H1 (cell line): ENCODE measurements around the gene GJA10. TPM values are rescaled to one million over a fixed set of nuclear protein-coding genes. Genes with fewer than 3 reads are reported as not detected.

Experiments
- CTCF ChIA-PET: fragments of 300-600 bp; sonication (Branson Sonifier 250); formaldehyde crosslinking; loops from one replicate; lab custom pipeline; 2021; ENCODE audit not compliant: partially characterized antibody; lab: Charles Lee
- POLR2A ChIA-PET: fragments of 300-600 bp; sonication (Branson Sonifier 250); formaldehyde crosslinking; loops from one replicate; lab custom pipeline; 2021; ENCODE audit warnings: inconsistent platforms; ENCODE audit not compliant: partially characterized antibody; lab: Charles Lee
- DNase-seq, 2 experiments: peaks; one replicate each; pipeline versions ENCODE4 v3.0.0 to v3.0.0-alpha.2; 2010 to 2022; ENCODE audit warnings: low spot score in 2 of 2, low read depth in 1 of 2, mixed read lengths in 1 of 2
- FAIRE-seq: peaks from 2 replicates; lab custom pipeline; 2011; peaks lifted over from hg19 to GRCh38; lab: Jason Lieb, UNC
- H2AFZ ChIP-seq: 2 replicates; pipeline ENCODE4 v1.8.1; 2012; ENCODE audit warnings: low read length, inconsistent platforms
- H2AK5ac ChIP-seq: 2 replicates; pipeline ENCODE4 v1.6.1; 2013; ENCODE audit warnings: low read depth, low read length
- H2BK120ac ChIP-seq: replicated peaks from 2 replicates; pipeline ENCODE3; 2013; ENCODE audit warnings: low read depth, low read length, inconsistent platforms
- H2BK12ac ChIP-seq: 2 replicates; pipeline ENCODE4 v1.6.1; 2013; ENCODE audit warnings: low read depth, low read length
- H2BK15ac ChIP-seq: 2 replicates; pipeline ENCODE4 v1.6.1; 2013; ENCODE audit warnings: low read length
- H2BK20ac ChIP-seq: 2 replicates; pipeline ENCODE4 v1.6.1; 2013; ENCODE audit warnings: low read length
- H2BK5ac ChIP-seq: 2 replicates; pipeline ENCODE4 v1.6.1; 2013; ENCODE audit warnings: low read depth, low read length
- H3K14ac ChIP-seq: 2 replicates; pipeline ENCODE4 v1.6.1; 2013; ENCODE audit warnings: inconsistent platforms; ENCODE audit not compliant: insufficient read length
- H3K18ac ChIP-seq: 2 replicates; pipeline ENCODE4 v1.6.1; 2013; ENCODE audit warnings: low read length; ENCODE audit errors: extremely low read depth
- H3K23ac ChIP-seq: 2 replicates; pipeline ENCODE4 v1.6.1; 2013; ENCODE audit warnings: inconsistent platforms; ENCODE audit not compliant: insufficient read length
- H3K23me2 ChIP-seq: 2 replicates; pipeline ENCODE4 v1.6.1; 2013; ENCODE audit warnings: low read depth, low read length
- H3K27ac ChIP-seq: 2 replicates; pipeline ENCODE4 v1.6.1; 2011; ENCODE audit warnings: low read depth, low read length, inconsistent platforms
- H3K27me3 ChIP-seq, 4 experiments: replicated peaks in 1 of 4; 1 replicate in 1 of 4; 2 replicates in 3 of 4; pipeline versions ENCODE4 v1.6.1 to v1.8.1; 2011 to 2013; ENCODE audit warnings: low read length in 3 of 4, mild to moderate bottlenecking in 3 of 4, inconsistent platforms in 2 of 4, mixed read lengths in 2 of 4, moderate library complexity in 1 of 4; ENCODE audit not compliant: control insufficient read depth in 3 of 4, insufficient read depth in 3 of 4; ENCODE audit errors: extremely low read depth in 1 of 4
- H3K36me3 ChIP-seq, 4 experiments: 2 replicates each; pipeline versions ENCODE4 v1.6.1 to v1.8.1; 2011 to 2013; ENCODE audit warnings: mild to moderate bottlenecking in 4 of 4, low read length in 3 of 4, moderate library complexity in 2 of 4, control low read depth in 1 of 4, inconsistent platforms in 1 of 4; ENCODE audit not compliant: insufficient read depth in 4 of 4, control insufficient read depth in 2 of 4
- H3K4ac ChIP-seq: replicated peaks from 2 replicates; pipeline ENCODE3; 2013; ENCODE audit warnings: low read length, low read depth, mixed read lengths, inconsistent platforms; ENCODE audit not compliant: insufficient read length
- H3K4me1 ChIP-seq, 4 experiments: replicated peaks in 1 of 4; 1 replicate in 1 of 4; 2 replicates in 3 of 4; pipeline versions ENCODE4 v1.6.1 to v1.8.1; 2011 to 2013; ENCODE audit warnings: low read length in 3 of 4, inconsistent platforms in 2 of 4, mixed read lengths in 1 of 4; ENCODE audit not compliant: insufficient read depth in 4 of 4, control insufficient read depth in 3 of 4
- H3K4me2 ChIP-seq, 2 experiments: 2 replicates each; pipeline versions ENCODE4 v1.6.1 to v1.8.1; 2011 to 2013; ENCODE audit warnings: low read depth in 2 of 2, low read length in 2 of 2, control low read depth in 1 of 2, inconsistent platforms in 1 of 2, mild to moderate bottlenecking in 1 of 2; ENCODE audit not compliant: insufficient read depth in 1 of 2
- H3K4me3 ChIP-seq, 4 experiments: fragments of 200-600, 300-600 bp in 1 of 4; sonication (generic), shearing (Covaris generic), sonication (Bioruptor Twin) in 1 of 4; 2 replicates each; pipeline versions ENCODE4 v1.5.1 to v1.8.1; 2011 to 2016; ENCODE audit warnings: low read length in 4 of 4, low read depth in 3 of 4, control low read depth in 2 of 4, inconsistent platforms in 2 of 4, mild to moderate bottlenecking in 2 of 4, mixed read lengths in 1 of 4, moderate library complexity in 1 of 4; ENCODE audit not compliant: insufficient read depth in 2 of 4; ENCODE audit errors: extremely low read depth in 1 of 4
- H3K56ac ChIP-seq: replicated peaks from 2 replicates; pipeline ENCODE3; 2013; ENCODE audit warnings: low read depth, mild to moderate bottlenecking, mixed read lengths, low read length, inconsistent platforms; ENCODE audit not compliant: insufficient read length
- H3K79me1 ChIP-seq: 2 replicates; pipeline ENCODE4 v1.6.1; 2013; ENCODE audit warnings: low read depth, low read length, control low read depth
- H3K79me2 ChIP-seq, 2 experiments: 2 replicates each; pipeline versions ENCODE4 v1.6.1 to v1.8.1; 2012 to 2013; ENCODE audit warnings: low read length in 2 of 2, mild to moderate bottlenecking in 2 of 2, inconsistent platforms in 1 of 2; ENCODE audit not compliant: insufficient read depth in 2 of 2, control insufficient read depth in 1 of 2
- H3K9ac ChIP-seq, 4 experiments: replicated peaks in 1 of 4; 1 replicate in 1 of 4; 2 replicates in 3 of 4; pipeline versions ENCODE4 v1.6.1 to v1.8.1; 2011 to 2013; ENCODE audit warnings: low read depth in 3 of 4, low read length in 3 of 4, control low read depth in 2 of 4, mild to moderate bottlenecking in 2 of 4, moderate library complexity in 2 of 4, inconsistent platforms in 1 of 4; ENCODE audit errors: extremely low read depth in 1 of 4
- H3K9me3 ChIP-seq, 2 experiments: 2 replicates each; pipeline versions ENCODE4 v1.6.1 to v1.8.1; 2012 to 2013; ENCODE audit warnings: mild to moderate bottlenecking in 2 of 2, moderate library complexity in 2 of 2, control low read depth in 1 of 2, inconsistent platforms in 1 of 2, low read depth in 1 of 2, low read length in 1 of 2, mixed read lengths in 1 of 2; ENCODE audit not compliant: insufficient read depth in 2 of 2
- H4K20me1 ChIP-seq, 2 experiments: replicated peaks in 1 of 2; 2 replicates each; pipeline versions ENCODE3 to v1.8.1; 2011 to 2013; ENCODE audit warnings: inconsistent platforms in 2 of 2, low read length in 2 of 2, mild to moderate bottlenecking in 1 of 2; ENCODE audit not compliant: insufficient read depth in 2 of 2, control insufficient read depth in 1 of 2
- H4K5ac ChIP-seq: 2 replicates; pipeline ENCODE4 v1.6.1; 2013; ENCODE audit warnings: low read length, low read depth, mixed read lengths, inconsistent platforms; ENCODE audit not compliant: insufficient read length
- H4K8ac ChIP-seq: 2 replicates; pipeline ENCODE4 v1.8.0; 2013; ENCODE audit warnings: mild to moderate bottlenecking, moderate library complexity, low read length, inconsistent platforms; ENCODE audit not compliant: insufficient read depth; ENCODE audit errors: extremely low read depth
- H4K91ac ChIP-seq: replicated peaks from 2 replicates; pipeline ENCODE3; 2013; ENCODE audit warnings: low read length, mixed read lengths, inconsistent platforms; ENCODE audit not compliant: insufficient read length
- CREB1 ChIP-seq: IDR thresholded peaks from 2 replicates; pipeline ENCODE4 v1.6.1; 2012; ENCODE audit warnings: inconsistent platforms
- KDM4A ChIP-seq: IDR thresholded peaks from one replicate; pipeline ENCODE4 v1.7.1; 2012; ENCODE audit warnings: low read depth, mild to moderate bottlenecking, moderate library complexity, low read length, inconsistent platforms; ENCODE audit not compliant: severe bottlenecking
- POLR2AphosphoS5 ChIP-seq: IDR thresholded peaks from 2 replicates; pipeline ENCODE4 v1.6.1; 2011; ENCODE audit warnings: low read depth, low read length
- WGBS, 2 experiments: shearing (Covaris generic) in 1 of 2; methylation state at CpG; one replicate each; pipeline versions ENCODE4 v1.1.6 to v1.1.7; 2013 to 2015; ENCODE audit warnings: low lambda C conversion rate in 2 of 2, mixed read lengths in 2 of 2, inconsistent platforms in 1 of 2, low coverage in 1 of 2, missing lambda C conversion rate in 1 of 2; ENCODE audit not compliant: insufficient replicate concordance in 2 of 2, insufficient coverage in 1 of 2, insufficient read length in 1 of 2; ENCODE audit errors: extremely low coverage in 1 of 2, missing lambda C conversion rate in 1 of 2; 5-methylcytosine and 5-hydroxymethylcytosine counted together
- polyA plus RNA-seq, 7 experiments: library from polyadenylated mRNA; depleted of rRNA in 3 of 7; stranded (reverse) in 5 of 7; unstranded in 2 of 7; fragments of >200 nt in 5 of 7; fragments of 200-250 nt in 2 of 7; gene quantifications; 1 replicate in 5 of 7; 2 replicates in 1 of 7; 4 replicates in 1 of 7; pipeline versions ENCODE4 v1.2.1 to v1.2.3, GENCODE V29; 2011 to 2013; ENCODE audit warnings: missing spikeins in 2 of 7, mixed read lengths in 2 of 7
- total RNA-seq: library from RNA; stranded (reverse); fragmentation: NEBNext Ultra II Directional; extraction: Animal tissue kit (Norgen Biotek cat#: 25700); gene quantifications from 2 replicates; pipeline ENCODE4 v1.2.1, GENCODE V29; 2021

Gene GJA10
- total and polyA plus RNA-seq, 2 of the 8 experiments (the other 6 are each of a cell fraction or from before 2014, with no cell fraction given) = 0.21 TPM; not detected in 1

DNA sequence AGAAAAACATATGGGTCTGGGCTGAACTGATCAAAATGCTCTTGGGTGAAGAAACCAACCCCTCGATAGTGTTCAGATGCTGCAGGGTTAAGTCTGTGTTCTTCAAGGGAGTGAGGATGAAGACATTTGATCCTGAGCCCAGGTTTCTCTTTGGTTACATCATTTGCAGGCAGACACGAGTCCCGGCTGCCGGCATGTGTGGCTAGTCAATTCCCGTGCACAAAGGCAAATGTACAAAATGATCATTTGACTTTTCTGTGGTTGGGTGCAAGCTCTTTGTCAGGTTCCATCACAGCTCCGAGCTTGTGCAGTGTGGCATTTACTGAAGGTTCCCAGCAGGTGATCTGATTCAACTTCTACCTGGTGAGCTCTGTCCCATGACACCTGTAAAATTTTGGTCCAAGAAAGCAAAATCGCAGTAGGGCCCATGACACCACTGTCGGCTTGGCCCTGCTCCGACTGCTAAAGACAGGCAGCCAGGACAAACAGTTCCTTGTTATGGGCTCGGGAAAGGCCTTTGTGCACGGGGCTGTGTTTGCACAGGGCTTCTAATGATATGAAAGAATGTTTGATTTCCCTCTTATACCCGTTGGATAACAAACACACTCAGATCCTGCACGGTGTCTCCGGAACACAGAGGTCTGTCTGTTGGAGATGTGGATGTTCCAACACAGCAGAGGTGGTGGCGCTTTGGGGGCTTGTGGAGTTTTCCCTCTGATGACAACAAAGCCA is 46.9 kb downstream of the GJA10 start:
- Histone ChIP-seq H3K56ac (no peak overlapping the region), H3K23ac (no peak overlapping the region), H3K4me3 (no peak overlapping the region), H2BK12ac (no peak overlapping the region), H2BK15ac (no peak overlapping the region), H4K20me1 (no peaks in the 10 kb centered on the region), H3K18ac (no peak overlapping the region), H3K79me2 (no peaks in the 10 kb centered on the region)
- no peak for DNase-seq
- TF ChIP-seq CREB1 (no peak), KDM4A (no peak), POLR2AphosphoS5 (no peak)
- TF ChIP-seq, all 59 proteins: peak for 0
- H4K8ac ChIP-seq = no peak overlapping the region
- no peak overlapping the region for H2AK5ac ChIP-seq
- no peak overlapping the region for H4K91ac ChIP-seq
- no peaks in the 10 kb centered on the region; a peak in 2 of 7 replicates for H3K4me1 ChIP-seq
- no peak for FAIRE-seq
- no peak overlapping the region for H3K4me2 ChIP-seq
- no peak overlapping the region for H3K14ac ChIP-seq
- H2BK5ac ChIP-seq = no peak overlapping the region
- H3K27me3 ChIP-seq = no peaks in the 10 kb centered on the region
- no peaks in the 10 kb centered on the region for H3K23me2 ChIP-seq
- POLR2A ChIA-PET = interaction anchor here (0.7 kb wide), 1 partner anchor 440 kb away, joined by 3 read pairs; no protein-coding TSS in a partner anchor
- no peak overlapping the region for H4K5ac ChIP-seq
- no peaks in the 10 kb centered on the region for H3K9me3 ChIP-seq
- H2BK20ac ChIP-seq = no peak overlapping the region
- H3K79me1 ChIP-seq = no peaks in the 10 kb centered on the region
- CTCF ChIA-PET = interaction anchor here (0.5 to 6.3 kb wide), 65 partner anchors 8 to 552 kb away, joined by 3 to 71 read pairs (median 5); no protein-coding TSS in a partner anchor
- no peak overlapping the region for H3K27ac ChIP-seq
- H2BK120ac ChIP-seq = no peak overlapping the region
- H3K9ac ChIP-seq = no peak overlapping the region
- H3K4ac ChIP-seq = no peak overlapping the region
- 90% methylated on average over 15 of the region's 15 CpGs; no CpG with 5 or more reads in 1 of the 2 experiments for WGBS, 2 experiments
- H3K36me3 ChIP-seq = no peaks in the 10 kb centered on the region
- no peak overlapping the region for H2AFZ ChIP-seq
